ELF-1 (cell line): ENCODE results near the gene AQP5.

Experiments used
- DNase-seq: peaks from one replicate; pipeline ENCODE4 v3.0.0-alpha.2; 2016; ENCODE audit warnings: low read depth, low spot score

Gene AQP5

GRCh38 chr12:49964849-49965624, 3.4 kb downstream of the AQP5 start:
- DNase-seq = no peak

DNA sequence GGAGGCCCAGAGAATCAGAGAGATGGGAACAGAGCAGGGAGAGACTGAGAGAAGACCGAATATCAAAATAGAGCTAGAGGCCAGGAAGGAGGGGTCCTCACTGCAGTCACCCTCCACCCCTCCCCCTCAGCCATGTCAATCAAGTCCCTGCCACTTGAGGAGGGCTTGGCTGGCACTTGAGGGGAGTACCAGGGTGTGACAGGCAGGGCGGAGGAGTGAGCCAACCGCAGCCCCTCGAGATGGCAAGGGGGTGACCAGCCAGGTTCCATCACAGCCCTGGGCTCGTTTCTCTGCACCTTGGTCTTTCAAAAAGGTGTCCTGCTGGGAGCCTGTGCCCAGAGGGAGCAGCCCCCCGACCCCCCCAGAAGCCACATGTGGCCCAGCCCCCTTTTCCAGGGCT, 4.2 kb downstream of the AQP5 start:
- DNase-seq = no peak

DNA sequence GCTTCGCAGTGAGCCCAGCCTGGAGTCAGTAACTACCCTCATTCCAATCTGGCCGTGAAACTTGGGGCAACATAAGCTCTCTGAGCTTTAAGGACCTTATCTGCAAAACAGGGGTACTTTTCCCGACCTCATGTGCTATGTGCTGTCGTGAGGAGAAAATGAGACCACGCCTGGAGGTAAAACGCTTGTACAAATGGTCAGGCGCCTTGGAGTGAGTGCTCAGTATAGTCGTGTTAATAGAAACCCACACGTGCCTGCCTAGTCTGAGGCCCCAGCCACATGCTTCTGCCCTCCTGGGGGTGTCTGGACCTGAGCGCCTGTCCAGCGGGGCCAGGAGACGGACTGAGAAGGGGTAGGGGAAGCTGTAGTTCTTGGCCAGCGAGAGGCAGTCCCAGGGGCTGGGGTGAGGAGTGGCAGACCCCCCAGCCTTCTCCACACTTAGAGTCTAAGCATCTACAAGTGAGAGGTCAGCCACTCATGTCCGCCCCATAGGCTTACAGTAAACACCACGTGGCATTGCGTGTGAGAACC, 4.9 kb downstream of the AQP5 start:
- no peak for DNase-seq

DNA sequence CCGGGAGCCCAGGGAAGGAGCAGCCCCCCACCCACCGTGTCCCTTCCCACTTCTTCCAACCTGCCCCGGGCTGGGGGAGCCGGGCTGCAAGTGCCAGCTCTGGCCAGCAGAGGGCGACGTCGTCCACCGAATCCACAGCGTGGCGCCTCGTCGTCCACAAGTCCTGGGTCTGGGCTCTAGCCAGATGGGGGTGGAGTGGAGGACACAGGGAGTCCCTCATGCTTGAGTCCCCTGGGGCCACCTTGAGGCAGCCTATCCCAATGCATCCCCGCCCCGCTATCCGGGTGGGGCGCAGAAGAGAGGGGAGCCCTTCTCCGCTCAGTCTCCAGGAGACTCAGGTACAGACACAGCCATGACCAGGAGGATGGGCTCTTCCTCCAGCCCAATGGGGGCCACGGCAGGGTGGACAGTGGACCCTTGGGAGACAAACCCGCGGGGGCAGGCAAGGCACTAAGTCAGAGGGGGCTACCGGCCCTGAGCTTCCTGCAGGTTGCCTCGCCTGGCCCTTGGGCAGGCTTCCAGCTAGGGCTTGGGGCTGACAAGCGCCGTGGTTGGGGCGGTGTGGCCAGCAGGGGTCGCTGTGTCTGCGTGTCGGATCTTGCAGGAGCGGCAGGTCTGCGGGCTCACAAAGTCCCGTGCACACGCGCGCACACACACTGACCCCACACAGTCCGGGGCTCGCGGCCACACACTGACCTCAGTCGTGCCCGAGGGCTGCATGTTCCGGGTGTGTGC, 5.5 kb downstream of the AQP5 start:
- DNase-seq = peak; percentile 94

- DNase-seq = no peak
Observed at GRCh38 chr12:49967777-49968250, 6.1 kb downstream of the AQP5 start.

- no peak for DNase-seq
Observed at GRCh38 chr12:49968471-49968870, 6.8 kb downstream of the AQP5 start.

GRCh38 chr12:49969027-49969426, 7.4 kb downstream of the AQP5 start:
- no peak for DNase-seq

- DNase-seq = no peak
Observed at GRCh38 chr12:49969651-49970429, 8.2 kb downstream of the AQP5 start.

GRCh38 chr12:49970658-49971057, 9.0 kb downstream of the AQP5 start:
- DNase-seq = no peak

- no peak for DNase-seq
Observed at GRCh38 chr12:49971141-49971540, 9.5 kb downstream of the AQP5 start.

- DNase-seq = no peak
Observed at GRCh38 chr12:49972129-49972528, 10.5 kb downstream of the AQP5 start.

DNA sequence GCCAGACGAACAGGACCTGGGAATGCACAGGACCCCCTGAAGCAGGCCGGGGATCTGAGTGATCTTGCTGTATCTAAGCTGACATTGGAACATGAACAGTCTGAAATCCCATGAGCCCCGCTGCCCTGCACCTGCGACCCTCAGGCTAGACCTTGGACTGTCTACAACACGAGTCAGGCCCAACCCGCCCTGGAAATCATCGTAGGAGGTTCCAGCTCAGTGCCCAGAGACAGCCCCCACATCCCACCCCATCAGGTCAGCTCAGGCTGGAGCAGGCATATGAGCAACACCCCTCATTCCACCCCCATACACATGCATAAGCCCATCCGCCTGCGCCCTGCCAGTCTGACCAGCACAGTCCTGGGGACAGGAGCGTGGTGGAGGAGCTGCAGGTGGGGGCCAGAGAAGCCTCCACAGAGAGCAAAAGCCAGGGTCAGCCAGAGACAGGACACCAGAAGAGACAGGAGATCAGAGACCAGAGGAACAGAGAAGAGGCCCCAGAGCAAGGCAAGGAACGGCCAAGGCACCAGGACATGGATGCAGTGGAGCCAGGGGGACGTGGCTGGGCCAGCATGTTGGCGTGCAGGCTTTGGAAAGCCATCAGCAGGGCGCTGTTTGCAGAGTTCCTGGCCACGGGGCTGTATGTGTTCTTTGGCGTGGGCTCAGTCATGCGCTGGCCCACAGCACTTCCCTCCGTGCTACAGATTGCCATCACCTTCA, 11.1 kb downstream of the AQP5 start, which contains the start of gene AQP6:
Gene AQP6, plus strand, starts transcription at position 307 of the 720 bp plus-strand sequence. Its CDS starts 227 bp downstream, at position 534.
- no peak for DNase-seq

GRCh38 chr12:49973361-49973830, 11.7 kb downstream of the AQP5 start:
- no peak for DNase-seq

DNA sequence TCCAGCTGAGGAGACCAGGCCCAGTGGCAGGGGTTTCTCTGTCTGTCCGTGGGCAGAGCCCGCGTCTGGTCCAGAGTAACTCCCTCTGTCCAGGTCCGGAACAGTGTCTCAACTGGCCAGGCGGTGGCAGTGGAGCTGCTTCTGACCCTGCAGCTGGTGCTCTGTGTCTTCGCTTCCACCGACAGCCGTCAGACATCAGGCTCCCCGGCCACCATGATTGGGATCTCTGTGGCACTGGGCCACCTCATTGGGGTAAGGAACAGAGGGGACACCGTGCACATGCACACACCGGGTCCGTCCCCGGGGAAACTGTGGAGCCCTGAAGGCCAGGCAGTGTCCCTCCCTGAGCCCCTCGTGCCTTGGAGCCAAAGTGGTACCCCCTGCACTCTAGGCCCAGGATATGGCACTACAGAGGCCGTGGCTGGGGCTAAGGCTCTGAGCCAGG, 12.6 kb downstream of the AQP5 start:
- peak; percentile 60 for DNase-seq

- DNase-seq = no peak
Observed at GRCh38 chr12:49974677-49975317, 13.1 kb downstream of the AQP5 start.

DNA sequence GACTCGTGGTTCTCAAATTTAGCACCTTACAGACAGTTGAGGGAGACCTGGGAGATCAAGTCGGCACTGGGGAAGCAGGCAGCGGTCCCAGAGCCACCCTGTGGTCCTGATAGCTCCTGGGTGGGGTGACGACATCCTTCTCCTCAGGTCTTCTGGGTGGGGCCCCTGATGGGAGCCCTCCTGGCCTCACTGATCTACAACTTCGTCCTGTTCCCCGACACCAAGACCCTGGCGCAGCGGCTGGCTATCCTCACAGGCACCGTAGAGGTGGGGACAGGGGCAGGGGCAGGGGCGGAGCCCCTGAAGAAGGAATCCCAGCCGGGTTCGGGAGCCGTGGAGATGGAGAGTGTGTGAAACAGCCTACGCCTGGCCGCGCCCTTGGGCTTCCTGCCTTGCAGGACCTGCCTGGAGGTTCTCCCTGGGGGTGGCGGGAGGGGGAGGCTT, 13.7 kb downstream of the AQP5 start:
- no peak for DNase-seq

DNA sequence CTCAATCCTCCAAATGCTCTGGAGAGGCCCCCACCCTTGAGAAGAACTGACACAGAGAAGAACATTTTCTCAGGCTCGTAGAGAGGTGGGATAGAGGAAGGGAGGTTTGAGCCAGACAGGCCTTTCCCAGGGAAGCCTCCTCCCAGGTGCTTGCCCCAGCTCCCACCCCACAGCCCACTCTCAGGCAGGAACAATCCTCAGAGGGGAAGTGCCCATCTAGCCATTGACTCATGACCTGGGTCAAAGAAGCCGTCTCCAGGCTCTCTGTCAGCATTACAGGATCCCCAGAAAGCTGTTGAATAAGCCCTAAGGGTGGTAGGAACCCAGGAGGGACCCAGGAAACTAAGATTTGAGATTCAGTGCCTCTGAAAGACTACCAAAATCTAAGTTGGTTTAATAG, 14.9 kb downstream of the AQP5 start:
- no peak for DNase-seq

- DNase-seq = no peak
Observed at GRCh38 chr12:49978125-49978524, 16.5 kb downstream of the AQP5 start.

GRCh38 chr12:49979016-49979586, 17.4 kb downstream of the AQP5 start:
- DNase-seq = no peak

DNA sequence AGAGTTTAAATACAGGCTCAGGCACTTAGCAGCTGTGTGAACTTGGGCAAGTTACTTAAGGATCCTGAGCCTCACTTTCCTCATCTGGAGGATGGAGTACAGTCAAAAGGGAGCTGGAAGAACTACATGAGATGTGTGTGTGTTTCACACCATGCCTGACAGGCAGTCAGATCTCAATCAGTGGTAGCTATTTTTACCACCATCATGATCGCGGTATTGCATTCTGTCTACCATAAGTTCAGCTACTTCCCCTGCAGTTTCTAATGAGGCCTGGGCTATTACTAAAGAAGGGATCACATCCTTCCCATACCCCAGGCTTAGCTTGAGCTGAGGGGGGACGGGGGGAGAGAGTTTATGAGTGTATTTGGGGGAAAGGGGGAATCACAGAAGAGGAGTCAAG, 18.1 kb downstream of the AQP5 start:
- no peak for DNase-seq
